Pancreas (tissue), 10 donors: ENCODE results near the gene POFUT2. TPM values are rescaled to one million over a fixed set of nuclear protein-coding genes. Genes with fewer than 3 reads are reported as not detected.

Source experiments
- ATAC-seq, 4 donors: fragments of 200-7000 bp; cut with Tn5 transposase; one replicate each; pipeline versions ENCODE4 v1.8.0 to v1.9.1; 2020; ENCODE audit warnings: mild to moderate bottlenecking in 4 of 4, moderate library complexity in 4 of 4
- DNase-seq, 6 donors: peaks; one replicate each; pipeline ENCODE4 v3.0.0-alpha.2; 2020
- FAIRE-seq: peaks from 2 replicates; lab custom pipeline; 2012; peaks lifted over from hg19 to GRCh38; lab: Jason Lieb, UNC
- H3K27ac ChIP-seq, 4 donors: fragments of 200-600 bp; sonication (generic); 1 replicate in 3 of 4; 2 replicates in 1 of 4; pipeline versions ENCODE4 v1.5.0 to v1.8.0; 2020
- H3K27me3 ChIP-seq, 4 donors: fragments of 200-600 bp; one replicate each; pipeline ENCODE4 v1.8.0; 2021
- H3K36me3 ChIP-seq, 3 donors: fragments of 200-600 bp; sonication (generic) in 1 of 3; one replicate each; pipeline versions ENCODE4 v1.5.0 to v1.8.0; 2020 to 2021
- H3K4me1 ChIP-seq, 3 donors: fragments of 200-600 bp; one replicate each; pipeline ENCODE4 v1.8.0; 2021
- H3K4me3 ChIP-seq, 4 donors: fragments of 200-600 bp; sonication (generic) in 2 of 4; one replicate each; pipeline versions ENCODE4 v1.5.0 to v1.8.0; 2020 to 2021
- H3K9me3 ChIP-seq, 4 donors: fragments of 200-600 bp; one replicate each; pipeline ENCODE4 v1.8.0; 2021
- WGBS, 2 donors: extraction: QIAGEN DNeasy Blood & Tissue Kit; methylation state at CpG; one replicate each; pipeline ENCODE4 v1.1.7; 2013; 5-methylcytosine and 5-hydroxymethylcytosine counted together
- intact Hi-C, 3 donors: fragments of 100-400 bp; cut with DNase I; formaldehyde crosslinking; loops; one replicate each; pipeline versions ENCODE4 v1.11.1 to v1.14.2; 2022
- polyA plus RNA-seq, 2 donors: library from polyadenylated mRNA; stranded (reverse); fragments of 200-250 nt; gene quantifications; one replicate each; pipeline ENCODE4 v1.2.3, GENCODE V29; 2013
- total RNA-seq, 6 donors: library from RNA; stranded (reverse); fragmentation: NEBNext Ultra II Directional in 4 of 6; extraction: Animal tissue kit (Norgen Biotek cat#: 25700) in 4 of 6; gene quantifications; one replicate each; pipeline versions ENCODE4 v1.2.1 to v1.2.4, GENCODE V29; 2021 to 2023
- TF ChIP-seq, protein P1 (sequence below), 4 donors: fragments of 200-600 bp; sonication (generic) in 3 of 4; IDR thresholded peaks; one replicate each; pipeline versions ENCODE4 v1.5.0 to v1.8.0; 2021; ENCODE audit warnings: antibody characterized with exemption in 4 of 4
- donor health status: healthy with polysubstance abuse.
- donor health status: DM: no; HTN: no; CAD: no; lungs with moderate emphysema.
- donor health status: DM: no; HTN: no; CAD: no.
- donor health status: control.
- donor health status: control.
- donor health status: Bipolar disorder and iron deficiency.
- donor health status: DM: yes; HTN: yes; CAD: no.
- donor health status: DM: no; HTN: no; CAD: no.
- donor health status: DM: no; HTN: no; CAD: no.
- donor health status: DM: yes; HTN: yes; CAD: no.

The POFUT2 gene
- total and polyA plus RNA-seq, 8 donors, result 10.1 to 46.9 (median 16.3) TPM

- Histone ChIP-seq H3K36me3 (peaks cover 0 to 68% (median 20%) of the 10 kb centered on the region in 3 donors), H3K4me1 (no peaks in the 10 kb centered on the region), H3K4me3 (no peak overlapping the region), H3K9me3 (no peaks in the 10 kb centered on the region), H3K27me3 (no peaks in the 10 kb centered on the region), H3K27ac (no peak overlapping the region)
- FAIRE-seq (no peak), DNase-seq (no peak), ATAC-seq (no peak)
- intact Hi-C loops, result no loop called here
- 88% methylated on average over 9 of the region's 9 CpGs for WGBS, 2 donors
- TF ChIP-seq, protein P1, sequence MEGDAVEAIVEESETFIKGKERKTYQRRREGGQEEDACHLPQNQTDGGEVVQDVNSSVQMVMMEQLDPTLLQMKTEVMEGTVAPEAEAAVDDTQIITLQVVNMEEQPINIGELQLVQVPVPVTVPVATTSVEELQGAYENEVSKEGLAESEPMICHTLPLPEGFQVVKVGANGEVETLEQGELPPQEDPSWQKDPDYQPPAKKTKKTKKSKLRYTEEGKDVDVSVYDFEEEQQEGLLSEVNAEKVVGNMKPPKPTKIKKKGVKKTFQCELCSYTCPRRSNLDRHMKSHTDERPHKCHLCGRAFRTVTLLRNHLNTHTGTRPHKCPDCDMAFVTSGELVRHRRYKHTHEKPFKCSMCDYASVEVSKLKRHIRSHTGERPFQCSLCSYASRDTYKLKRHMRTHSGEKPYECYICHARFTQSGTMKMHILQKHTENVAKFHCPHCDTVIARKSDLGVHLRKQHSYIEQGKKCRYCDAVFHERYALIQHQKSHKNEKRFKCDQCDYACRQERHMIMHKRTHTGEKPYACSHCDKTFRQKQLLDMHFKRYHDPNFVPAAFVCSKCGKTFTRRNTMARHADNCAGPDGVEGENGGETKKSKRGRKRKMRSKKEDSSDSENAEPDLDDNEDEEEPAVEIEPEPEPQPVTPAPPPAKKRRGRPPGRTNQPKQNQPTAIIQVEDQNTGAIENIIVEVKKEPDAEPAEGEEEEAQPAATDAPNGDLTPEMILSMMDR (IDR thresholded peaks at IDR 0.05), result no peak
Observed at GRCh38 chr21:45280969-45281368, 6.7 kb downstream of the POFUT2 start.

DNA sequence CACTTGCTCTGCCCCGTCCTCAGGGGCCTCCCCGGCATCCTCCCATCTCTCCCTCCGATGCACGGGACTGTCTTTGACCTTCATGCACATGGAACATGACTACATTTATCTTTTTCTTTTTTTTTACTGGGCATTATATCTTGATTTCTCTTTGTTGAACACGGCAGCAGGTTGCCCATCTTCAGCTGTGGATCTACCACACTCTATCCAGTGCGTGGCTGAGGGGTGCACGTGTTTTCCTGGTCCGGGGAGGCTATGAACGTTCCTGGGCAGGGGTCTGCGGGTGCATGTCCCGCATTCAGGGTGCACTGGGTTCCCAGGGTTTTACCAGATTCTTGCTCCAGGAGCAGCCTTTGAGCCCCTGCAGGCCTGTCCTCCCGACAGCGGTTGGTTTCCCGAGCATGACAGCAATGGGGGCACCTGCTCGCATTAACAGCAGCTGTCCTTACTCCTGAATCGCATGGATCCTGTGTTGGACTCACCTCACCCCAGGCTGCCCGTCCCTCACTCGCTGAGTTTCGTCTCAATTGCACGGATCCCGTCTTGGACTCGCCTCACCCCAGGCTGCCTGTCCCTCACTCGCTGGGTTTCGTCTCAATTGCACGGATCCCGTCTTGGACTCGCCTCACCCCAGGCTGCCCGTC is 7.4 kb downstream of the POFUT2 start:
- FAIRE-seq (no peak), DNase-seq (peak in 2 of 6 donors; percentile 2 to 26), ATAC-seq (no peak)
- peaks cover 0 to 67% (median 20%) of the 10 kb centered on the region in 3 donors for H3K36me3 ChIP-seq
- TF ChIP-seq, protein P1 (IDR thresholded peaks at IDR 0.05), result no peak
- intact Hi-C loops, result no loop called here
- no peaks in the 10 kb centered on the region for H3K27me3 ChIP-seq
- H3K4me1 ChIP-seq, result no peaks in the 10 kb centered on the region
- WGBS, 2 donors, result 94 to 95% methylated on average over 28 of the region's 28 CpGs
- no peaks in the 10 kb centered on the region for H3K9me3 ChIP-seq
- H3K27ac ChIP-seq, result no peak overlapping the region
- no peak overlapping the region for H3K4me3 ChIP-seq

DNA sequence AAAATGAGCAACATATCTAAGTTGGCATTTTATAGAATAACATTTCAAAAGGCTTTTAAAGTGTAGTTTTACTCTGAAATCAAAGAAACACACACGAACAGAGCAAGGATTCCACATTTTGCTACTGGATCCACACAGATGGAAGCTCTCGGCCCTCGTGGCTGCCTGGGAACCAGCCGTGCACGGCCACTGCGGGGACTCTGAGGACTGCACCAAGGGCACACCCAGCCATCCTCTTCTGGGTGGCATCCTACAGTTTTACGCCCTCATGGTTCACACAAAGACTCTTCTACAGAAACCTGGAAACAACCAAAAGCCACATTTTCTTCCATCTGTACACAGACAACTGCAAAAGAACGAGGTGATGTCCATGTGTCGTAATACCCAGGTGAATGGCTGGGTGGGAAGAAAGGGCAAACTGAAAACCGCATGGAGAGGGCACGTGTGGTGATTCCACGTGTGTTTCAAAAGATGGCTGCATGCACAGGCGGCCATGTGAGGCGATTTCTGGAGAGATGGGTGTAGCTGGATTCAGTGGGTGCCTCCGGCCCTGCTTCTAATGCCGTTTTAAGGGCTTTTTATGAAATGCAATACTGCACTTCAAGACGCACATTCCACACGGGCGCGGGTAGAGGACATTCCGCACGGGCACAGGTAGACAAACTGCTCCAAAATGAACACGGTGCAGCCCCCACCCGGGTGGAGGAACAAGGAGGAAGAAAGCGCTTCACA is 8.1 kb downstream of the POFUT2 start:
- Histone ChIP-seq H3K9me3 (no peaks in the 10 kb centered on the region), H3K4me3 (no peak overlapping the region), H3K27me3 (no peaks in the 10 kb centered on the region), H3K4me1 (no peaks in the 10 kb centered on the region), H3K36me3 (peaks cover 0 to 63% (median 19%) of the 10 kb centered on the region in 3 donors), H3K27ac (no peak overlapping the region)
- WGBS, 2 donors, result 86 to 91% methylated on average over 25 of the region's 25 CpGs
- ATAC-seq (no peak), DNase-seq (peak in 1 of 6 donors; percentile 5), FAIRE-seq (no peak)
- intact Hi-C loops, result no loop called here
- TF ChIP-seq, protein P1 (IDR thresholded peaks at IDR 0.05), result no peak

- Histone ChIP-seq H3K9me3 (no peaks in the 10 kb centered on the region), H3K27ac (no peak overlapping the region), H3K4me1 (no peaks in the 10 kb centered on the region), H3K36me3 (peaks cover 0 to 60% (median 21%) of the 10 kb centered on the region in 3 donors), H3K27me3 (no peaks in the 10 kb centered on the region), H3K4me3 (no peak overlapping the region)
- intact Hi-C loops, result no loop called here
- DNase-seq, result no peak
- TF ChIP-seq, protein P1 (IDR thresholded peaks at IDR 0.05), result no peak
- no peak for FAIRE-seq
- ATAC-seq, result no peak
- 89% methylated on average over 27 of the region's 27 CpGs for whole genome bisulfite sequencing, 2 donors
Observed at GRCh38 chr21:45278156-45278911, 9.4 kb downstream of the POFUT2 start.
